Bone marrow (tissue), 2 donors: ENCODE measurements around the gene SLX4.
"Not testable (repeated sequence)": the region's sequence is repeated elsewhere in the genome, so short reads cannot be mapped to it uniquely, and the experiment has no call there.

Experiments used
- DNase-seq, 2 donors: peaks; one replicate each; lab custom pipeline; 2025; lab: John Stamatoyannopoulos, UW

The SLX4 gene

GRCh38 chr16:3611146-3611975 is at the start of gene SLX4:
SLX4 (minus strand) TSS chr16:3611606; CDS start chr16:3608964, 2,642 bp downstream.
- peak; percentile 72 to 79 for DNase-seq

- DNase-seq: no peak
These were observed 47.8 kb upstream of the SLX4 start for GRCh38 chr16:3659251-3659650.

GRCh38 chr16:3656491-3657468 is 45.4 kb upstream of the SLX4 start:
- no peak for DNase-seq

GRCh38 chr16:3656160-3656490 is 44.7 kb upstream of the SLX4 start:
- not testable (repeated sequence) for DNase-seq

- no peak for DNase-seq
These were observed 44.2 kb upstream of the SLX4 start for GRCh38 chr16:3655396-3656159.

GRCh38 chr16:3655030-3655395 is 43.6 kb upstream of the SLX4 start:
- no peak for DNase-seq

- DNase-seq: peak; percentile 12 to 19
These were observed 43.0 kb upstream of the SLX4 start, which contains the start of gene DNASE1 for GRCh38 chr16:3654249-3654991. DNASE1 (plus strand) TSS chr16:3654691; CDS start chr16:3655374, 683 bp downstream.

- no peak for DNase-seq
These were observed 41.2 kb upstream of the SLX4 start for GRCh38 chr16:3652373-3653195.

- DNase-seq: no peak
These were observed 40.3 kb upstream of the SLX4 start for GRCh38 chr16:3651461-3652372.

GRCh38 chr16:3650631-3651265 is 39.3 kb upstream of the SLX4 start:
- no peak for DNase-seq

GRCh38 chr16:3646348-3646920 is 35.0 kb upstream of the SLX4 start:
- DNase-seq: no peak

- no peak for DNase-seq
These were observed 34.3 kb upstream of the SLX4 start for GRCh38 chr16:3645504-3646347.

GRCh38 chr16:3645108-3645503 is 33.7 kb upstream of the SLX4 start:
- DNase-seq: no peak

GRCh38 chr16:3643095-3643730 is 31.8 kb upstream of the SLX4 start:
- no peak for DNase-seq

GRCh38 chr16:3642397-3643094 is 31.1 kb upstream of the SLX4 start:
- DNase-seq: no peak

GRCh38 chr16:3641801-3642396 is 30.5 kb upstream of the SLX4 start:
- DNase-seq: no peak
